Raji (cell line): Measurements from ENCODE around the gene NPAS3.

Experiments used
- POLR2A ChIP-seq: IDR thresholded peaks from 2 replicates; pipeline ENCODE4 v1.6.1; 2011; ENCODE audit warnings: low read depth, low read length, control low read depth; ENCODE audit not compliant: insufficient read depth

The NPAS3 gene

DNA sequence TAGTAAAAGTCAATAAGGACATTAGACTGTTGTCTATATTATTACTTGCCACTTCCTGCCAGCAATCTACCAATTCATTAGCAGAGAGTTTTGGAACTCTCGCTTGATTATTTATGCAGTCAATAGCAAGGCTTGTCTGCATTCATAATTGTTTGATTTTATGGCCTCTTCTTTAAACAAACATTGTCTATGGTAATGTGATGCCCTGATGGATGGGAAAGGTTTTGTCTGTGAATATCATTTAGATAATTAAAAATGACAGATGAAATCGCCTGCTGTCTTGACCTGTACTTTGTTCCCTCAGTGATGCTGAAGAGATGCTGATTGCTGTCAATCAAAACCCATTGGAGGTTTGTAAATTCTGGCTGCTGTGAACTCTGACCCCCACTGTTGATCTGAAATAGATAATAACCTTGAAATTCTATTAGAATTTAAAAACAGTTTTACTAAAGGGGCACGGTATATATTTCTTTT, 455.3 kb downstream of the NPAS3 start:
- TF ChIP-seq POLR2A, result no peak

DNA sequence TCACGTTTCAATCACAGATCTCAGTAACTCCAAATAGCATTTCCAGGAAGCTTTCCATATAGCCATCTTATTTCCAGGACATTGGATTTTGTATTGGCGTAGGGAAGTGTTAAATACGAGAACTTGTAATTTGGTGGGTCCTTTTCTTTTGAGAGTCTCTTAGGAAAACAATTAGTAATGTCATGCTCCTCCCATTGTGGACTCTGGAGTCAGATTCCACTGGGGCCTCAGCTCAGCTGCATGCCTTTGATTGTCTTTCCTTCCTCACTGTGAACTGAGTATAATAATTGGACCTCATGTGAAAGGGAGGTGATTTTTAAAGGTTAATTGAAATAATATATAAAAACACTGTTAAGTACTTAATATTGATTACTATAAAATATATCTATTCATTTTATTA, 462.6 kb downstream of the NPAS3 start:
- no peak for TF ChIP-seq POLR2A

DNA sequence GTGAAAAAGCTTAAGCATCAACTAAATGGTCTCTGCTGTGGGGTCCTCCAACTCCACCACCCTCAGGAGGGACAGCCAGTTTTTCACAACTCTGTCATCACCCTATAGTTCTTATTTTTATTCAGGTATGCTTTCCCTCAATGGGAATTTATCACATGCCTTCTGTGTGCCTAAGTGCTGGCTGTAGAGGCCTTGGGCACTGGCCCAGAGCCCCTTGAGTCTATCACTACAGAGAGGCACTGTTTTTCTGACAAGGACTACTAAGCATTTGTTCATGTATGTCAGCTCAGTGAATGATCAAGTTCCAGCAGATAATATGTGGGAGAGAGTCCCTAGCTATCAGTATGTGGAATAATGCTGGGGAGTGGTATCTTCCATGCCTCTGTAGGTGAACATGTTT, 463.9 kb downstream of the NPAS3 start:
- no peak for TF ChIP-seq POLR2A

DNA sequence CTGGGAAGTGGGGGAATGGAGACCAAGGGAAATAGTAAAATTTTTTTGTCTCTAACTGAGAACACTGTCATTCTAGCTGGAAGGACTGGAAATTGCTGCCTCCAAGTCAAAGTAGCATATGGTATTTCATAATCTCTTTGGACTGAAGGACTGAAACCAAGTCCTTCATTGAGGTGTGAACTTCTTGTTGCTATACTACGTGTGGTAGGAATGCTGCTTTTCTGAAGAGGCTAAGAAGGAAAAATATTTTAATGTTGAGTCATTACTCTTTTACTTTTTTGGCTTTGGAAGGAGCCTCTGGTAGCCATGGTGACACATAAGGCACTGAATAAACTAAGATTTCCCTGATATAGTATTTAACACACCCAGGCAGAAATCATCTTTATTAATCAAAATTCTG, 465.4 kb downstream of the NPAS3 start:
- no peak for TF ChIP-seq POLR2A

DNA sequence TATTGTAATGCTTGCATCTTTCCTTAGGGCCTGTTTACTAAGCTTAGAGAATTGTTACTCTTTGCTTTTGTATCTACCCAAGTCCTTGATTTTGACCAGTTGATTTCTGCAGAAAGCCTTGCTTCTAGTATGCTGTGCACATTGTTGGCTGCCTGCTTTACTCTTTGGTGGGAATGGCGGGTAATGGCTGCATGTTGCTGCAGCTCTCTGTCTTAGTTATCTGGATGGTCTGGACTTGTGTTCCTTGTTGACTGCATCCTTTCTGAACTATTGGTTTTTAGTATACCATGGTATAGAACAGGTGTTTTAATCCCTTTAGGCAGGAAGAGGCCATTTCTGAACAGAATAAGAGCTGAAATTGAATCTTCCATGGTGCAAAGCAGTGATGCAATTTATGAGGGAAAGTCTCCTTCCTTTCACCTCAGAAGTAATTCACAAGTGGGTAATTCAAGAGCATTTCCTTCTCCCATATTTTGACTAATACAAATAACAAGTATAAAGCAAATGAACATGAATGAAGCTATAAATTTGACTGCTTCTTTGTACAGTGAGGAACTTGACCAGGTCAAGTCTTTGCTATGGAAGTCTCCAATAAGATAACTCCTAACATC, 466.4 kb downstream of the NPAS3 start:
- no peak for TF ChIP-seq POLR2A

DNA sequence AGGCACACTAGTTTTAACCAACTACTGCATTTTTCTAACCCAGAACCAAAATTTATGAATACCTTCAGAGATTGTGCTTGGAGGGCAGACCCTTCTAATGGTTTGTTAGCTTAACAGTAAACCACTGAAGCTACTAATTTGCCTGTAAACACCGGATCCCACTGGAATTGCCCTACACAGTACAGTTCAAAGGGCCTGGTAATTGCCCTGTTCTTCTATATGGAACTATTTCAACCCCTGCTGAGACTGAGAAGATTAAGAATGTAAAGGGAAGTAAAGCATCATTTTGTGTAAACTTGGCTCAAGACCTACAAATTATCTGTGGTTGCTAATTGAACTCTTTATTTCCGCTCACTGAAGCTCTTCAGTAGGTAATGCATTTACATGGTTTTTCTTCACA, 468.1 kb downstream of the NPAS3 start:
- TF ChIP-seq POLR2A, result no peak

DNA sequence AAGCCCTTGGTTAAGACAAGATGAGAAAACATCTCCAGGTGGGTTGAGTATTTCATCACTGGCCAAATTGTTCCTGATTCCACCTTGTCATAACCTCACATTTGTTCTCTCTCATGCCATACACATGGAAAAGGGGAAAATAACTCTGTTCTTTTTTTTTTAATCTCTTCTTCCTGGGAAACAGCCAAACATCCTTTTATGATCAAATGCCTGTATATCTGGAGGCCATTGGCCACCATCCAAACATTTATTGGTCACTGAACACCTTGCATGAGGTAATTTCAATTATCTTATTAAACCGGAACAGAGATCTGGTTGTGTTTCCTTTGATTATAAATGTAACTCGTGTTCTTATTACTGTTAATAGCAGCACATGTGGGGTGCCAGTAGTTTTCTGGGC, 469.6 kb downstream of the NPAS3 start:
- no peak for TF ChIP-seq POLR2A

DNA sequence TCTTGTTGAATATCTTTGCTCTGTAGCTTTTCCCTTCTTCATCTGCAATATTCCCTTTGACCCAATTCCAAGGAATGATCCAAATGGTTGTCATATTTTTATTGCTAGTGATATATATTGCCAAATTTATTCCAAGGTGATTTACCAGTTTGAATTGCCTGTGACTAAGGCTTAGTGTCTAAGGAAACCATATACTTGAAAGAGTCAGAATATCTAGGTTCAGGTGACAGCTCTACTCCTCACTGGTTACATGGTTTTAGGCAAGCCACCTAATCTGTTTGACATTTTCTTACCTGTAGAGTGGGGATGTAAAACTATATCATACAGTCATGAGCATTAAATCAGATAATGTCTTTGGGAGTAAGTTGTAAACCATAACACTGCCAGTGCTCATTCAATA, 473.8 kb downstream of the NPAS3 start:
- no peak for TF ChIP-seq POLR2A

DNA sequence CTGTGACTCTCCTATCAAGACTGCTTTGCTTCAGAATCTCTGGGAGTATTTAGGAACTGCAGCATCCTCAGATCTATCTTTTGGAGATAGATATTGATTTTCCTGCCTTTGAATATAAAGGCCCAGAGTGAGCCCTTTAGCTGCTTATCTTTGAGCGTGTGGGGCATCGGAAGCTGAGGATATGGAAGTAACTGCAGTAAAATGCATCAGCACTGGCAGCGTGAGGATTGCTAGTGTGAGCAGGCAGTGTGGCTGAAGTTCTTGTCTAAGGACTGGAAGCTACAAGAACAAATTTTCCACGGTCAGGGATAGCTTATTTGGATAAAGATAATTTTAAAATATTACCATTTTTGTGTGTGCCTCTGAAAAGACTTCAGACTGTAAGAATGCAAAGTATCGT, 474.7 kb downstream of the NPAS3 start:
- no peak for TF ChIP-seq POLR2A

DNA sequence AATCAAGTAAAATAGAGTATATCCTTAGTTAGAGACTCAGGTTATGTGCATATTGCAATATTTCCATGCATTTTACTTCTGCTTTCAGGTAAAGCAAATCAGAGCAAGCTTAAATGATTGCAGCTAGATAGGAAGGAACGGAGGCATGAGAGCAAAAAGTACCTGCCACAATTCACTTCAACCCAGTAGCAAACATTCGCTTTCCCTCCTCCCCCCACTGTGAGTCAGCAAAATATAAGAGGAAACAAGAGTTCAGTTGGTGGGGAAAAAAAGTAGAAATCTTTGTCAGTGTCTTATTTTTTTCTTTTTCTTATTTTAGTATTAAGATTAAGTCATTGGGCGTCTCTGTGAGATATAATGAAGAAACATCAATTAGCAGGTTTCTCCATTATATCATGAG, 475.4 kb downstream of the NPAS3 start:
- TF ChIP-seq POLR2A, result no peak

DNA sequence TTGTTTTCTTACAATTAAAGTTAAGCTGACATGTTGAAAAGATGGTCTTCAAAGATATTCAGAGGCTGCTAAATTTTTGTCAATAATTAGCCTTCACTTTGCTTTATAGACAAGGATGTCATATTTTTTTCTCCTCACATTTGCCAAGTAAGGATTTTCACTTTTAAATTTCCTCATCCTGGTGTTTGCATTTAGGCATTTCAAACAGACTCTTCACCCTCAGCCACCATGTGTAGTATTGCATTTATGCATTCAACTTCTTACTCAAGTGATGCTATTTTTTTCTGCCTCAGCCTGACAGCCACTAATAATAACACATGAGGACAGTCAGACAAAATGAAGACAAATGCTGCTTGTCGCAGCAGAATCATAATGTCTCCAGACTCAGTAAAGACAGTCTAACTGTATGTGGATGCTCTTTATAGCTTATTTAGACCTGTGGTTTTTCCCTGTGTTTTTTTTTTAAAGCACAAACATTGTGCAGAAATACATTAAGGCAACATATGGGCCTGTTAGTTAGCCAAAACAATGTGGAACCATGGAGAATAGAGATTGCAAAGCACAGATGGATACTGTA, 481.5 kb downstream of the NPAS3 start:
- TF ChIP-seq POLR2A, result no peak

DNA sequence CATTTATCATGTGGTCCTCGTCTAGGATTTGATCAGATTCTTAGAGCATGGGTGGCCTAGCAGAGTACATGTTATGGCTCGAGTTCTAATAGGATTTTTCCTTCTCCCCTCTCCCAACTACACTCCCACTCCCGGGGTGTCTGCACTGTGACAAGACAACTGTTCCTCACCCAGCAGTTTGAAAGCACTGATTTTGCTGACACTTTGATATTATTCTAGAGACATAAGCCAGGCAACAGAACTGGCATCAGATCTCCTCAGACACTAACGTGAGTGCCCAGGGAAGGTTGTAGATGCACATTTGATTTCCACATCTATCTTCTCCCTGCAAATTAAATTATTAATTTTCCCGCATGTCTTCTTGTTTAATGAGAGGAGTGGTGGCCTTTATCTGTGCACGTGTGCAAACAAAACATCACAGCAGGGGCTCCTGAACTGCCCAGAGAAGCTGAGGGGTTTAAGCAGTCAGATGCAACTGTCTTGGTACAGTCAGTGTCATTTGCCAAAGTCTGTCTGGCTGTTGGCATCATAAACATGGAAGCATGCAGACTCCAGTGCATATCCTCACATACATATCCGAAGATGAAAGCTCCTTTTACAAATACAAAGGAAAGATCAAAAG, 491.8 kb downstream of the NPAS3 start:
- no peak for TF ChIP-seq POLR2A

DNA sequence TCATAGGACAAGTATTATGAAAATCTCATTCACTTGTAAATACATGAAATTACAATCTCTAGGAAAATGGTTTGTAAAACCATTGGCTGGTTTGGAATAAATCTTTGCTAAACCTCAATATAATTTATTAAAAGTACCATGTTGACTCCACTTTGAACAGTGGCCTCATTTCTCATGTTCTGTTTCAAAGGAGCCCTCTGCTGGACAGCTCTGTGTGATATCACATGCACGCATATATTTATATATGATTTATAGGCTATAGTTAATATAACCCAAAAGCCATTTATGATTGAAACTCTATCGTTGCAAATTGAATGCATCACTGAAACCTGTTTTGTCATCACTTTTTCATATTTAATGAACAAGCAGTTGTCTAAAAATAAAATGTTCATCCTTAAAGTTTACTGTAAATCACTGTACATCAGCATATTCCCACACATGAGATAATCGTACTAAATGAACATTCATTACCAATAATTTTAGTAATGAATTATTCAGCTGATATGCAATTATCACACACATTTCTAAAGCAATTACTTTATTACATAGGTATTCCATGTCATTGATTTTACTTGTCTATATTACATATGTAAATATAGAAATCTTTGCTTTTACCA, 493.8 kb downstream of the NPAS3 start:
- no peak for TF ChIP-seq POLR2A

DNA sequence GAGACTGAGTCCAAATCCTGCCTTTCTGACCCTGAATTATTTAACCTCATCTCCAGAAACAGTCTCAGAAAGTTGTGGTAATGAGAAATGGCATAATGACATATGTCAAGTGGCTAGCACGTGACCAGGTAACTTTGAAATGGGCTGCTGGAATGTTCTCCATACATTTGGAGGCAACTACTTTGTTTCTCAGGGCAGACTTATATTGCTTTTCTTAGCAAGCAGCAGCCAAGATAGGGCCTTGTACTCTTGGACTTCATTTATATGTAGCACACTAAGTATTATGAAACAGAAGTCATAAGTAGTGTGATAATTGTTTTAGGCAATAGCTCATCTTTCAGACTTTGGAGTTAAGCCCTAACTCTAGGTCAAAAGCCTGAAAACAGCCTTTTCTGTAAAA, 494.7 kb downstream of the NPAS3 start:
- no peak for TF ChIP-seq POLR2A

DNA sequence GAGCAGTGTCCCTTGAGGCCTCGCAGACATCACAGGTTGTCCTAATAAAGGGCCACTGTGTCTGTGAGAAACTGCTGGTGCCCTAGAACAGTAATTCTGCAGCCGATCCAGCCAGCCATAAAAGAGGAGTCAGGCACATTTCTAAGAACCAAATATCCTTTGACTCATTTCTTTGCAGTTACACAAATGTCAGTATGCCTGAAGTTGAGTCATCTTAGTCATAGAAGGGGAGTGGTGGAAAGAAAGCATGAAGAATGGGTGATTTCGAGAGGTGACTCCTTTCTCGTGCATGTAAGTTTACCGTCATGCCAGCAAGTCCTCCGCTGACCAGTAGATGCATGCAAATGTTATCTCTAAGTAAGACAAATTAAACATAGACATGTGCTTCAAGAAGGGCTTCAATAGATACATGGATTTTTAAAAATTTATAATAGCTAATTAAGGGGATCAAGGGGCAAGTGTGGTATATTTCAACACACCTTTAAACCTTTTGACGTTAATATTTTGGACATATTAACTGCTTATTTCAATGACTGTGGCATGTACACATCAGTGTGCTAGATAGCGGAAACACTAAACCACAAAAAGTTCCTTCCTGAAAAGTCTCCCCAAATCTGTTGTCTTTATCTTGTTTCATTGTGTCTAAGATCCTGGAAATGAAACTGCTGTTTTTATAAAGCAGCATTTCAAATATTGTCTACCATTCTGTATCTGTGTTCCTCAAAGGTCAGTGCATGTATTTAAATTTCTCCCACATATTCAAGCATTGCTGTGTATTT, 497.4 kb downstream of the NPAS3 start:
- TF ChIP-seq POLR2A, result no peak
